ENCODE measurements around the gene RTP3.

The RTP3 gene

DNA sequence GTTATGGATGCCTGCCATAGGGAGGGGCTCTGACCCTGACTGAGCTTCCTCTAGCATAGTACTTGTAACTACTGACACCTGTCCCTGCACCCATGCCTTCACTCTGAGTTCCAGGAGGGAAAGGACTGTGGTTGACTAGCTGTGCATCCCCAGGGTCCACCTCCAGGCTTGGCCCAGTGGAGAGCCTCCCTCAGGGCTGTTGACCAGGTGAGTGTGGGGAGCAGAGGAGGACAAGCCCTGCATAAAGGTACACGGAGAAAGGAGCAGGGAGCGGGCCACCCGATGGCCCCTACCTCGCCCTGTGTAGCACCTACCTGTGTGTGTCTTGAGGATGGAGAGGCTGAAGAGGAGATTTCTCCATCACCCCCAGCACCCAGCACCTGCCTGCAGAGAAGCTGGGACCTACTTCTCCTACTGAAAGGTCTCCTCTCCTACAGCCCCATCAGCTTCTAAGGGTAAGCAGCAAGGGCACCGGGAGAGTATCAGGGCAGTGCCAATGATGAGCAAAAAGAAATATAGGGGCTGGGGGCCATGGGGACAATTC, 26.3 kb upstream of the RTP3 start:
- Histone ChIP-seq H3K27ac (ENCODE audit: low read length) (no peak overlapping the region), H3K9ac (ENCODE audit: low read depth, low read length) (no peak overlapping the region), H3K4me3 (ENCODE audit: low read length) (no peak overlapping the region), H3K36me3 (ENCODE audit: insufficient read depth, low read depth, low read length) (no peaks in the 10 kb centered on the region), H3K4me1 (ENCODE audit: insufficient read depth, low read length) (no peaks in the 10 kb centered on the region), H3K27me3 (ENCODE audit: insufficient read depth, low read length) (no peaks in the 10 kb centered on the region; the same call in 1 of the 2 replicates), H3K9me3 (ENCODE audit: insufficient read depth, low read depth, low read length) (peaks cover 2% of the 10 kb centered on the region; the same call in 1 of the 2 replicates)

DNA sequence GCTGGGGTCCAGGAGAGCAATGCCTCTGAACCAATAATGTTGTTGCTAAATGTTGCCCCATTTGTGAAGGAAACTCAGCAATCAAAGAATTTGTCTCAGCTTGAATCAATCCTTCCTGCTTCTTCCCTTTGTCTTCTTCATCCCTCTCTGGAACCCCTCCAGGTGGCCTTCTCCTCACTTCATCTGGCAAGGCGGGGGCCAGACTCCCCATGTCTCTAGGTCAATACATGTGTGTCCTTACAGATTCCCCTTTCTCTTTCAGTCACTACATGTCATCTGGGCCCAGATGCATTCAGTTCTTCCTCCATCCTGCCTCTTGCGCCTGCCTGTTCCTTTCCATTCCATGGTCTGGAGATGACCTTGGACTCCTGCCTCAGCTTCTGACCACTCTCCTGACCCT, 25.0 kb upstream of the RTP3 start:
- Histone ChIP-seq H3K9ac (ENCODE audit: low read depth, low read length) (no peak overlapping the region), H3K27ac (ENCODE audit: low read length) (no peak overlapping the region), H3K27me3 (ENCODE audit: insufficient read depth, low read length) (no peaks in the 10 kb centered on the region; the same call in 1 of the 2 replicates), H3K4me3 (ENCODE audit: low read length) (no peak overlapping the region), H3K36me3 (ENCODE audit: insufficient read depth, low read depth, low read length) (no peaks in the 10 kb centered on the region), H3K9me3 (ENCODE audit: insufficient read depth, low read depth, low read length) (peaks cover 2% of the 10 kb centered on the region; the same call in 1 of the 2 replicates), H3K4me1 (ENCODE audit: insufficient read depth, low read length) (no peaks in the 10 kb centered on the region)

DNA sequence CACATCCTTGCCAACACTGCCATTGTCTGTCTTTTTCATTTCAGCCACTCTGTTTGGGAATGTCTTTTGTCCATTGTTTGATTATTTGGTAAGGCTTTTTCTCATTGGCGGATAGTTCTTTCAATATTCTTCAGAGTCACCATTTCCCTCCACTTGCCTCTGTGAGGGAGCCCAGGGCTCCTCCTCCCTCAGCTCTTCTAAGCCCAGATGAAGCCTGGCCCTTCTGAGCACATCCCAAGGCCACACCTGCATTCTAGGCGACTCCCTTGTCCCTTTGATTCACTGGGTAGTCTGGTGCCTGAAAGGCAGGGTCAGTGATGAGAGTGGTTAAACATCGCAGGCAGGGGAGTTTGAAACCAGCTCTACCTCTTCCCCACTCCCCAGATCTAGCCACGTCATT, 20.6 kb upstream of the RTP3 start:
- Histone ChIP-seq H3K27ac (ENCODE audit: low read length) (no peak overlapping the region), H3K9ac (ENCODE audit: low read depth, low read length) (no peak overlapping the region), H3K9me3 (ENCODE audit: insufficient read depth, low read depth, low read length) (peaks cover 2% of the 10 kb centered on the region; the same call in 1 of the 2 replicates)

DNA sequence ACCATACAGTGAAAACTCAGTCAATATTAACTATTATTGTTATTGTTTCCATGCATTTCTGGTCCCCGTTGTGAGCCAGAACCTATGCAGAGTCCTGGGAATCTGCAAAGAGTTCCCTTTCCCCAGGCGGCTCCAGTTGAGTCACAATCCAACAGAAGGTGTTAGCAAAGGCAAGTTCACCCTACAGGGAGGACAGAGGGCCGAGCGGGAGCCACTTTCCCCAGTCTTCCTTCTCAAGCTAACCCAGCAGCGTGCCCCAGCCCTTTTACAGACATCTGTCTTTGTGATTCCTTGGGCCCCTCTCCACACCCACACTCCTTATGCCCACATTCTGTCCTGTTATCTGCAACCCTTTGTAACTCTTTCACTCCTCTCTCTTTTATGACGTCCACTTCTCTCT, 20.0 kb upstream of the RTP3 start:
- Histone ChIP-seq H3K4me3 (ENCODE audit: low read length) (no peak overlapping the region), H3K27ac (ENCODE audit: low read length) (no peak overlapping the region), H3K27me3 (ENCODE audit: insufficient read depth, low read length) (no peaks in the 10 kb centered on the region; the same call in 1 of the 2 replicates), H3K4me1 (ENCODE audit: insufficient read depth, low read length) (no peaks in the 10 kb centered on the region), H3K9ac (ENCODE audit: low read depth, low read length) (no peak overlapping the region), H3K36me3 (ENCODE audit: insufficient read depth, low read depth, low read length) (no peaks in the 10 kb centered on the region), H3K9me3 (ENCODE audit: insufficient read depth, low read depth, low read length) (peaks cover 2% of the 10 kb centered on the region; the same call in 1 of the 2 replicates)

More for the DNA sequence above, 20.6 kb upstream of the RTP3 start:
- no peaks in the 10 kb centered on the region for H3K36me3 ChIP-seq (ENCODE audit: insufficient read depth, low read depth, low read length)
- no peaks in the 10 kb centered on the region for H3K4me1 ChIP-seq (ENCODE audit: insufficient read depth, low read length)
- H3K4me3 ChIP-seq (ENCODE audit: low read length): no peak overlapping the region
- H3K27me3 ChIP-seq (ENCODE audit: insufficient read depth, low read length): no peaks in the 10 kb centered on the region; the same call in 1 of the 2 replicates

DNA sequence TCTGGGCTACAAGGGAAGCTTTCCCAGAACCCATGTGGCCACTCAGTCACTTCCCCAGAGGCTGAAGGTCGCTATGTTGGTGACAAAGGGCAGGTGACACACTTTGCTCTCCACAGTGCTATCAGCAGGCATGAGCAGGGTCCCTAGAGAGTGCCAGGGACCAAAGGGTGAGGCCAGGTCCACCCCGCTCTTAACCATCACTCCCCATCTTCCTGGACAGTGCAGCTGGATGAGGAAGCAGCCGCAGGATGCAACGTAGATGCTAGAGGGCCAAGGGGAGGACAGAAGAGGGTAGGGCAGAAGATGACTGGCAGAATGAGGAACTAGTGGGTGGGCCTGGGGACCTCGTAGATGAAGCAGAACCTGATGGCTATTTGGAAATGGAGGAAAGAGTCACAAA, 19.4 kb upstream of the RTP3 start:
- Histone ChIP-seq H3K36me3 (ENCODE audit: insufficient read depth, low read depth, low read length) (no peaks in the 10 kb centered on the region), H3K9me3 (ENCODE audit: insufficient read depth, low read depth, low read length) (peaks cover 2% of the 10 kb centered on the region; the same call in 1 of the 2 replicates), H3K4me1 (ENCODE audit: insufficient read depth, low read length) (no peaks in the 10 kb centered on the region), H3K27me3 (ENCODE audit: insufficient read depth, low read length) (no peaks in the 10 kb centered on the region; the same call in 1 of the 2 replicates), H3K27ac (ENCODE audit: low read length) (no peak overlapping the region), H3K4me3 (ENCODE audit: low read length) (no peak overlapping the region), H3K9ac (ENCODE audit: low read depth, low read length) (no peak overlapping the region)

DNA sequence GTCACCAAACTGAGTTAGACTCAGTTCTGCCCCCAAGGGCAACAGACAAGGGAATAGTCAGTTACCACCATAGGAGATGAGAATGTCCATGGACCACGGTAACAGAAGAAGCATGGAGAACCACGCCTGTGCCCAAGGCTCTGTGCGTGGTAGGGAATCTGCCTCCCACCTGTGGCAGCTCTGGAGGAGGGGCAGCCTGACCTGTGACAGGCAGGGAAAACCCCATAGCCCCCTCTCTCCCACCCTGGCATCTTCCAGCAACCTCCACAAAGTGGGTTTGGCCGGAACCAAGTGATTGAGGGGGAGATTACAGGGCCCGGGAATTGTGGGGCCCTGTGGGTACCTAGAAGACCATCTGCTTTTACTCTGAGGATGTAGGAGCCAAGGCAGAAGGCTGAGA, 18.8 kb upstream of the RTP3 start:
- H3K4me3 ChIP-seq (ENCODE audit: low read length): no peak overlapping the region
- H3K4me1 ChIP-seq (ENCODE audit: insufficient read depth, low read length): no peaks in the 10 kb centered on the region
- H3K27ac ChIP-seq (ENCODE audit: low read length): no peak overlapping the region
- no peaks in the 10 kb centered on the region for H3K36me3 ChIP-seq (ENCODE audit: insufficient read depth, low read depth, low read length)
- H3K27me3 ChIP-seq (ENCODE audit: insufficient read depth, low read length): no peaks in the 10 kb centered on the region; the same call in 1 of the 2 replicates
- H3K9me3 ChIP-seq (ENCODE audit: insufficient read depth, low read depth, low read length): peaks cover 2% of the 10 kb centered on the region; the same call in 1 of the 2 replicates
- H3K9ac ChIP-seq (ENCODE audit: low read depth, low read length): no peak overlapping the region

DNA sequence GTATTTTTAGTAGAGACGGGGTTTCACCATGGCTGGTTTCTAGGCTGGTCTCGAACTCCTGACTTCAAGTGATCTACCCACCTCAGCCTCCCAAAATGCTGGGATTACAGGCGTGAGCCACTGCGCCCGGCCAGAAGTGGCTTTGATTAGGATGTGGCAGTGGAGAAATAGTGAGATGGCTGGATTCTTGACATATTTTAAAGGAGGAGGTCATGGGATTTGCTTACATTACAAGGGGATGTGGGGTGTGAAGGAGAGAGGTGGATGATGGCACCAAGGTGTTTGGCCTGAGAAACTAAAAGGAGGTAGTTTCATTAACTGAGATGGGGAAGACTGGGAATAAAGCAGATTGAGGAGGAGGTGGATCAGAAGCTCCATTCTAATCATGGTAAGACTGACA, 18.1 kb upstream of the RTP3 start:
- Histone ChIP-seq H3K4me3 (ENCODE audit: low read length) (no peak overlapping the region), H3K27ac (ENCODE audit: low read length) (no peak overlapping the region), H3K9ac (ENCODE audit: low read depth, low read length) (no peak overlapping the region), H3K36me3 (ENCODE audit: insufficient read depth, low read depth, low read length) (no peaks in the 10 kb centered on the region), H3K27me3 (ENCODE audit: insufficient read depth, low read length) (no peaks in the 10 kb centered on the region; the same call in 1 of the 2 replicates), H3K9me3 (ENCODE audit: insufficient read depth, low read depth, low read length) (no peaks in the 10 kb centered on the region), H3K4me1 (ENCODE audit: insufficient read depth, low read length) (no peaks in the 10 kb centered on the region)

DNA sequence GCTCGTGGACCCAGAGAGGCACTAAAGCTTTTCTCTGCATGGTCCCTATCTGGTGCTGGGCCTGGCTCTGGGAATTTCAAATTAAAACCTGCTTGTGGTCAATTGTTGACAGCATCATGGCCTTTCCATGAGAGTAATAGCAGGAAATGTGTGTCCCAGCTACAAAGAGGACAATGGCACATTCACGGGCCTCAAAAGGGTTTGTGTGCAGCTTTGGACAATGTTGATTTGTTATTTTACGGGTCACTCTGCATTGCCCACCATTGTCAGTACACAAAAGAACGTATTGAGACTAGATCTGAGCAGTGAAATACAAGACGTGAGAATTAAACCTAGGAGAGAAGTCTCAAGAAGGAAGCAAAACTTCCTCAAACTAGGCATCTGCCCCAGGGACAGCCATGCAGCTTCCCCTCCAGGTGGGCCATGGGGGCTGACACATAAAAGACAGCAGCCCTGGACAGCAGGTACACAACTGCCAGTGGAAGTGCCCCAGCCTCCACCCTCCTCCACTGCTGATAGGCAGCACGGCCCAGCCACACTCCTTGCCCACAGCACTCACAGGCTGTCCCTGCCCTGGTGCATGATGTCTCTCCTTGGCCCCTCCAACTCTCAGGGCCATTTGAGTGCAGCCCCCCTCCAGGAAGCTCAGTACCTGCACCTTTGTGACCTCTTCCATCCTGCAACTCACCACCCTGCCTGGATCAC, 17.1 kb upstream of the RTP3 start:
- Histone ChIP-seq H3K36me3 (ENCODE audit: insufficient read depth, low read depth, low read length) (no peaks in the 10 kb centered on the region), H3K4me3 (ENCODE audit: low read length) (no peak overlapping the region), H3K27ac (ENCODE audit: low read length) (no peak overlapping the region), H3K4me1 (ENCODE audit: insufficient read depth, low read length) (no peaks in the 10 kb centered on the region), H3K9ac (ENCODE audit: low read depth, low read length) (no peak overlapping the region), H3K9me3 (ENCODE audit: insufficient read depth, low read depth, low read length) (no peaks in the 10 kb centered on the region), H3K27me3 (ENCODE audit: insufficient read depth, low read length) (no peaks in the 10 kb centered on the region; the same call in 1 of the 2 replicates)

DNA sequence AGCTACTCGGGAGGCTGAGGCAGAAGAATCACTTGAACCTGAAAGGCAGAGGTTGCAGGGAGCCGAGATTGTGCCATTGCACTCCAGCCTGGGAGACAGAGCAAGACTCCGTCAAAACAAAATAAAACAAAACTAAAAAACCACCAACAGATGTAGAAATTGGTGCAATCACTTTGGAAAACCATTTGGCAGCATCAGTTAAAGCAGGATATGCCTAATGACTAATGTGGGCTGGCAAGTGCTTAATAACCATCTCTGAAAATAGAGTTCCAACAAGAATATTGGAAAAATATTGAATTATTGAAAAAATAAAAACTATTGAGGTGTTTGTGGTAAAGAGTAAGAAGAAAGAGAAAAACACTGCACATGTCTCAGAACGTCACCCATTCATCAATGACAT, 16.1 kb upstream of the RTP3 start:
- Histone ChIP-seq H3K27ac (ENCODE audit: low read length) (no peak overlapping the region), H3K9me3 (ENCODE audit: insufficient read depth, low read depth, low read length) (no peaks in the 10 kb centered on the region), H3K27me3 (ENCODE audit: insufficient read depth, low read length) (no peaks in the 10 kb centered on the region; the same call in 1 of the 2 replicates), H3K4me1 (ENCODE audit: insufficient read depth, low read length) (no peaks in the 10 kb centered on the region), H3K36me3 (ENCODE audit: insufficient read depth, low read depth, low read length) (no peaks in the 10 kb centered on the region), H3K4me3 (ENCODE audit: low read length) (no peak overlapping the region), H3K9ac (ENCODE audit: low read depth, low read length) (no peak overlapping the region)

DNA sequence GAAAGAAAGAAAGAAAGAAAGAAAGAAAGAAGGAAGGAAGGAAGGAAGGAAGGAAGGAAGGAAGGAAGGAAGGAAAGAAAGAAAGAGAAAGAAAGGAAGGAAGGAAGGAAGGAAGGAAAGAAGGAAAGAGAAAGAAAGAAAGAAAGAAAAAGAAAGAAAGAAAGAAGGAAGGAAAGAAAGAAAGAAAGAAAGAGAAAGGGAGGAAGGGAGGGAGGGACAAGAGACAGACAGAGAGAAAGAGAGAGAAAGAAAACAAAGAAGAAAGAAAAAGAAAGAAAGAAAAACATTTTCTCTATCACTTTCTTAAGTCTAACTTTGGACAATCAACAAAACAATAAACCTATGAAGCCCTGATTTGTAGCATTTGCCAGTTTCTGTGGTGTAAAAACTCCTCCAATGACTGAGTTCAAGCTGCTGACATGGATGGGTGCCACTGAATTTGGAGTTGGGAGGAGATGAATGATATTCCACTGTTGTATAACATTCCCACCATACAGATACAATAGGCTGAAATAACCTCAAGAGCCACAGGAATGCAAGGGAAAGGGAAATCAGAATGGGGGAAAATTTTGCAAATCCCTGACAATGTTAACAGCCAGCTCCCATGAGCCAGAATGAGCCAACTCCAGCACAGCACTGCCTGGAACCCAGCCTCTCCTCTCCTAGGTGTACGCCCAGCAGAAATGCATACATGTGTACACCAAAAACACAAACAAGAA, 15.0 kb upstream of the RTP3 start:
- H3K4me3 ChIP-seq (ENCODE audit: low read length): no peak overlapping the region
- no peak overlapping the region for H3K27ac ChIP-seq (ENCODE audit: low read length)
- no peaks in the 10 kb centered on the region for H3K36me3 ChIP-seq (ENCODE audit: insufficient read depth, low read depth, low read length)
- H3K9me3 ChIP-seq (ENCODE audit: insufficient read depth, low read depth, low read length): no peaks in the 10 kb centered on the region
- H3K4me1 ChIP-seq (ENCODE audit: insufficient read depth, low read length): no peaks in the 10 kb centered on the region
- H3K9ac ChIP-seq (ENCODE audit: low read depth, low read length): no peak overlapping the region
- H3K27me3 ChIP-seq (ENCODE audit: insufficient read depth, low read length): no peaks in the 10 kb centered on the region; the same call in 1 of the 2 replicates

DNA sequence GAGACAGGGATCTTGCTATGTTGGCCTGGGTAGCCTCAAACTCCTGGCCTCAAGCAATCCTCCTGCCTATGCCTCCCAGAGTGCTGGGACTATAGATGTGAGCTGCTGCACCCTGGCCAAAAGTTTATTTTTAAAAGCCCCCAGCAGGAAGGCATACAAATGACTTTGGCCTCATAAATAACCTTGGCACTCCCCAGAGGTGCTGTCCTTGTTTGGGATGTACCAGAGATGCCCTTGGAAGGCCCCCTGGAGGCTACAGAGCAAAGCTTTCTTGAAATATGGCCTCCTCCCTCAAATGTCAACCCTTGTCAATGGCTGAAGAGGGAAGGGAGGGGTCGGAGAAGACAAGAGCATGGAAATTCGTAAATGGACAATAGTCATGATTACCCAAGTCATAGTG, 14.0 kb upstream of the RTP3 start:
- H3K27ac ChIP-seq (ENCODE audit: low read length): no peak overlapping the region
- no peak overlapping the region for H3K9ac ChIP-seq (ENCODE audit: low read depth, low read length)
- H3K9me3 ChIP-seq (ENCODE audit: insufficient read depth, low read depth, low read length): no peaks in the 10 kb centered on the region
- H3K36me3 ChIP-seq (ENCODE audit: insufficient read depth, low read depth, low read length): no peaks in the 10 kb centered on the region
- H3K4me3 ChIP-seq (ENCODE audit: low read length): no peak overlapping the region
- H3K4me1 ChIP-seq (ENCODE audit: insufficient read depth, low read length): no peaks in the 10 kb centered on the region
- H3K27me3 ChIP-seq (ENCODE audit: insufficient read depth, low read length): no peaks in the 10 kb centered on the region; the same call in 1 of the 2 replicates

All from iPS-20b (cell line).